Hepatocyte (in vitro differentiated cells): ENCODE measurements around the gene PIEZO1. TPM values are rescaled to one million over a fixed set of nuclear protein-coding genes. Genes with fewer than 3 reads are reported as not detected.

Experiments used
- DNase-seq: peaks from one replicate; pipeline ENCODE4 v3.0.0-alpha.2; 2016; ENCODE audit warnings: low spot score
- H2AFZ ChIP-seq: fragments of 200-600 bp; sonication (generic); 2 replicates; pipeline ENCODE4 v1.6.0; 2016; ENCODE audit warnings: antibody characterized with exemption, mild to moderate bottlenecking
- H3K27ac ChIP-seq: fragments of 200-600 bp; sonication (generic); 2 replicates; pipeline ENCODE4 v1.5.1; 2016; ENCODE audit warnings: mild to moderate bottlenecking
- H3K27me3 ChIP-seq: fragments of 200-600 bp; sonication (generic); 2 replicates; pipeline ENCODE4 v1.6.1; 2016
- H3K36me3 ChIP-seq: fragments of 200-600 bp; sonication (generic); replicated peaks from 2 replicates; pipeline ENCODE4 v1.5.1; 2016; ENCODE audit warnings: low read depth; ENCODE audit not compliant: insufficient read depth
- H3K4me1 ChIP-seq: fragments of 200-600 bp; sonication (generic); 2 replicates; pipeline ENCODE4 v1.5.1; 2016; ENCODE audit warnings: mild to moderate bottlenecking, moderate library complexity; ENCODE audit not compliant: insufficient read depth
- H3K4me2 ChIP-seq: fragments of 200-600 bp; sonication (generic); 2 replicates; pipeline ENCODE4 v1.6.0; 2016
- H3K4me3 ChIP-seq: fragments of 200-600 bp; sonication (generic); 2 replicates; pipeline ENCODE4 v1.5.1; 2016; ENCODE audit warnings: mild to moderate bottlenecking
- H3K79me2 ChIP-seq: fragments of 200-600 bp; sonication (generic); 2 replicates; pipeline ENCODE4 v1.6.0; 2017; ENCODE audit warnings: mild to moderate bottlenecking
- H3K9me2 ChIP-seq: fragments of 200-600 bp; sonication (generic); replicated peaks from 2 replicates; pipeline ENCODE4 v1.6.0; 2017; ENCODE audit warnings: mild to moderate bottlenecking; ENCODE audit not compliant: insufficient read depth
- H3K9me3 ChIP-seq: fragments of 200-600 bp; sonication (generic); 2 replicates; pipeline ENCODE4 v1.5.1; 2016; ENCODE audit warnings: low read depth, mild to moderate bottlenecking
- H4K20me1 ChIP-seq: fragments of 200-600 bp; sonication (generic); 2 replicates; pipeline ENCODE4 v1.6.0; 2016; ENCODE audit warnings: mild to moderate bottlenecking; ENCODE audit not compliant: insufficient read depth, poor library complexity, severe bottlenecking
- CTCF ChIP-seq: fragments of 200-600 bp; sonication (generic); IDR thresholded peaks from 2 replicates; pipeline ENCODE4 v1.5.1; 2016; ENCODE audit warnings: antibody characterized with exemption, mild to moderate bottlenecking; ENCODE audit not compliant: poor library complexity
- EZH2 ChIP-seq: fragments of 200-600 bp; sonication (generic); IDR thresholded peaks from 2 replicates; pipeline ENCODE4 v1.6.1; 2016; ENCODE audit warnings: antibody characterized with exemption, mild to moderate bottlenecking, borderline replicate concordance
- EZH2phosphoT487 ChIP-seq: fragments of 200-600 bp; sonication (generic); IDR thresholded peaks from one replicate; pipeline ENCODE4 v1.6.1; 2018; ENCODE audit warnings: antibody characterized with exemption, mild to moderate bottlenecking, low read depth, moderate library complexity; ENCODE audit not compliant: unreplicated experiment, severe bottlenecking
- WGBS: methylation state at CpG from one replicate; pipeline ENCODE4 v1.1.6; 2016; ENCODE audit warnings: low lambda C conversion rate; ENCODE audit errors: missing lambda C conversion rate; 5-methylcytosine and 5-hydroxymethylcytosine counted together
- polyA plus RNA-seq: library from polyadenylated mRNA; unstranded; fragments of >200 nt; fragmentation: Nextera tagmentation; extraction: Ambion mirVana; gene quantifications from 2 replicates; pipeline ENCODE4 v1.2.1, GENCODE V29; 2016
- total RNA-seq: library from RNA; depleted of rRNA; stranded (reverse); fragments of >200 nt; gene quantifications from 2 replicates; pipeline ENCODE4 v1.2.3, GENCODE V29; 2014

The PIEZO1 gene
- total and polyA plus RNA-seq, 2 experiments from 2014 or later: 70.6 to 77.0 TPM

GRCh38 chr16:88771294-88771772 is 13.7 kb downstream of the PIEZO1 start:
- DNase-seq: no peak
- H4K20me1 ChIP-seq: peaks cover 12% of the 10 kb centered on the region
- no peaks in the 10 kb centered on the region for H3K27me3 ChIP-seq
- no peaks in the 10 kb centered on the region for H3K9me3 ChIP-seq
- no peak overlapping the region for H3K4me3 ChIP-seq
- peak overlapping the region; percentile 55 for H3K4me2 ChIP-seq
- WGBS: 62% methylated on average over 11 of the region's 19 CpGs
- TF ChIP-seq EZH2phosphoT487: no peak
- no peak for TF ChIP-seq CTCF
- TF ChIP-seq EZH2: no peak
- H2AFZ ChIP-seq: no peak overlapping the region
- H3K9me2 ChIP-seq: no peaks in the 10 kb centered on the region
- peak overlapping the region; percentile 63 for H3K27ac ChIP-seq
- peaks cover 61% of the 10 kb centered on the region for H3K79me2 ChIP-seq
- no peaks in the 10 kb centered on the region for H3K36me3 ChIP-seq
- peaks cover 63% of the 10 kb centered on the region for H3K4me1 ChIP-seq

GRCh38 chr16:88770461-88771293 is 14.3 kb downstream of the PIEZO1 start:
- TF ChIP-seq EZH2phosphoT487: no peak
- TF ChIP-seq CTCF: no peak
- no peak for TF ChIP-seq EZH2
- Histone ChIP-seq H3K4me2 (peak overlapping the region; percentile 55), H2AFZ (no peak overlapping the region), H3K36me3 (no peaks in the 10 kb centered on the region), H3K4me1 (peaks cover 63% of the 10 kb centered on the region), H3K4me3 (no peak overlapping the region), H3K9me2 (no peaks in the 10 kb centered on the region), H3K27me3 (no peaks in the 10 kb centered on the region), H3K79me2 (peaks cover 63% of the 10 kb centered on the region), H3K27ac (peak overlapping the region; percentile 84), H3K9me3 (no peaks in the 10 kb centered on the region), H4K20me1 (peaks cover 15% of the 10 kb centered on the region)
- 33% methylated on average over 40 of the region's 41 CpGs for WGBS
- DNase-seq: peak; percentile 91

- peaks cover 59% of the 10 kb centered on the region for H3K79me2 ChIP-seq
- H3K27me3 ChIP-seq: no peaks in the 10 kb centered on the region
- no peaks in the 10 kb centered on the region for H3K9me3 ChIP-seq
- no peaks in the 10 kb centered on the region for H3K9me2 ChIP-seq
- H3K4me1 ChIP-seq: peaks cover 63% of the 10 kb centered on the region
- 55% methylated on average over 21 of the region's 30 CpGs for WGBS
- H3K4me2 ChIP-seq: peak overlapping the region; percentile 55
- peak overlapping the region; percentile 84 for H3K27ac ChIP-seq
- H3K4me3 ChIP-seq: no peak overlapping the region
- no peaks in the 10 kb centered on the region for H3K36me3 ChIP-seq
- no peak for TF ChIP-seq EZH2phosphoT487
- H4K20me1 ChIP-seq: peaks cover 15% of the 10 kb centered on the region
- no peak overlapping the region for H2AFZ ChIP-seq
- peak; percentile 86 for DNase-seq
These were observed 15.2 kb downstream of the PIEZO1 start for GRCh38 chr16:88769617-88770460.
